OCI-LY7 (cell line): ENCODE results near the gene MAP1B. TPM values are rescaled to one million over a fixed set of nuclear protein-coding genes. Genes with fewer than 3 reads are reported as not detected.

Source experiments
- BruUV-seq: library from RNA; stranded (reverse); fragments of 400-500 nt; replicated peaks from 2 replicates; lab custom pipeline; 2021; lab: Mats Ljungman, UMichigan
- CTCF ChIA-PET: fragments of 300-600 bp; sonication (Branson Sonifier 250); formaldehyde crosslinking; loops from one replicate; lab custom pipeline; 2022; ENCODE audit warnings: antibody characterized with exemption; ENCODE audit not compliant: unreplicated experiment; lab: Charles Lee
- POLR2A ChIA-PET: fragments of 300-600 bp; sonication (Branson Sonifier 250); formaldehyde crosslinking; loops from one replicate; lab custom pipeline; 2022; ENCODE audit warnings: antibody characterized with exemption; lab: Charles Lee
- DNase-seq: peaks from one replicate; pipeline ENCODE4 v3.0.0-alpha.2; 2015; ENCODE audit warnings: low spot score
- H2AFZ ChIP-seq: fragments of 200-600 bp; sonication (generic), shearing (Covaris generic); 2 replicates; pipeline ENCODE4 v1.6.1; 2014; ENCODE audit warnings: mild to moderate bottlenecking, antibody characterized with exemption, low read length, moderate library complexity
- H3K27ac ChIP-seq: fragments of 200-600 bp; sonication (generic); 2 replicates; pipeline ENCODE4 v1.5.1; 2014; ENCODE audit warnings: mixed run types, low read depth, mild to moderate bottlenecking, moderate library complexity, low read length, inconsistent platforms; ENCODE audit not compliant: poor library complexity, severe bottlenecking
- H3K36me3 ChIP-seq: fragments of 200-600 bp; sonication (generic); 2 replicates; pipeline ENCODE4 v1.6.1; 2014; ENCODE audit warnings: mild to moderate bottlenecking, antibody characterized with exemption, low read length, moderate library complexity, mixed read lengths; ENCODE audit not compliant: insufficient read depth
- H3K4me1 ChIP-seq: fragments of 200-600 bp; sonication (generic); 2 replicates; pipeline ENCODE4 v1.5.1; 2014; ENCODE audit warnings: mild to moderate bottlenecking, low read length; ENCODE audit not compliant: insufficient read depth, poor library complexity, severe bottlenecking
- H3K4me2 ChIP-seq: fragments of 200-600 bp; sonication (generic); 2 replicates; pipeline ENCODE4 v1.6.1; 2014; ENCODE audit warnings: mild to moderate bottlenecking, low read length
- H3K4me3 ChIP-seq: fragments of 200-600 bp; sonication (generic); 2 replicates; pipeline ENCODE4 v1.5.1; 2014; ENCODE audit warnings: mild to moderate bottlenecking, low read depth, low read length; ENCODE audit not compliant: poor library complexity, severe bottlenecking
- H3K79me2 ChIP-seq: fragments of 200-600 bp; sonication (generic); 2 replicates; pipeline ENCODE4 v1.6.1; 2016; ENCODE audit warnings: low read depth, mild to moderate bottlenecking, low read length, moderate library complexity, mixed read lengths; ENCODE audit not compliant: insufficient read depth
- H3K9me2 ChIP-seq: fragments of 200-600 bp; sonication (generic); 2 replicates; pipeline ENCODE4 v1.6.1; 2016; ENCODE audit warnings: mild to moderate bottlenecking, low read length, mixed read lengths; ENCODE audit not compliant: insufficient read depth
- H3K9me3 ChIP-seq: fragments of 200-600 bp; sonication (generic); 2 replicates; pipeline ENCODE4 v1.6.1; 2014; ENCODE audit warnings: mild to moderate bottlenecking, mixed run types, low read length, mixed read lengths
- H4K20me1 ChIP-seq: fragments of 200-600 bp; sonication (generic); 2 replicates; pipeline ENCODE4 v1.6.1; 2014; ENCODE audit warnings: mild to moderate bottlenecking, antibody characterized with exemption, low read length, moderate library complexity, mixed read lengths; ENCODE audit not compliant: insufficient read depth
- CTCF ChIP-seq: fragments of 200-600 bp; sonication (generic); conservative IDR thresholded peaks from 2 replicates; pipeline ENCODE4 v1.5.1; 2014; ENCODE audit warnings: mild to moderate bottlenecking, antibody characterized with exemption, low read length, moderate library complexity, mixed read lengths
- EZH2phosphoT487 ChIP-seq: fragments of 200-600 bp; sonication (generic); IDR thresholded peaks from 2 replicates; pipeline ENCODE4 v1.6.1; 2018; ENCODE audit warnings: low read depth, borderline replicate concordance, mild to moderate bottlenecking, mixed run types, antibody characterized with exemption, low read length, moderate library complexity, mixed read lengths
- intact Hi-C: fragments of 100-400 bp; cut with micrococcal nuclease; formaldehyde crosslinking; loops from one replicate; pipeline ENCODE4 v1.10.0; 2022; ENCODE audit not compliant: unreplicated experiment
- total RNA-seq, 2 experiments: library from RNA; depleted of rRNA in 1 of 2; stranded (reverse); fragments of >200 nt in 1 of 2; shearing (Covaris generic) in 1 of 2; gene quantifications; 2 replicates each; pipeline ENCODE4 v1.2.3, GENCODE V29; 2014 to 2022

MAP1B gene
- total RNA-seq, 2 experiments from 2014 or later, result not detected

- TF ChIP-seq EZH2phosphoT487, result no peak
- TF ChIP-seq CTCF, result no peak
- intact Hi-C loops, result no loop called here
- Histone ChIP-seq H4K20me1 (0 out of 2 replicates have a peak, but pooled peaks cover 4% of the 10 kb centered on the region), H3K4me1 (peaks cover 12% of the 10 kb centered on the region), H3K4me3 (no peak overlapping the region), H3K9me3 (no peaks in the 10 kb centered on the region), H3K79me2 (peaks cover 14% of the 10 kb centered on the region; the same call in 1 of the 2 replicates), H2AFZ (no peak overlapping the region), H3K36me3 (peaks cover 45% of the 10 kb centered on the region), H3K27ac (no peak overlapping the region), H3K9me2 (no peaks in the 10 kb centered on the region), H3K4me2 (no peak overlapping the region)
- ChIA-PET CTCF (no interaction called here), POLR2A (interaction anchor here (0.6 to 1.5 kb wide), 4 partner anchors 14 to 1836 kb away, joined by 3 to 8 read pairs (median 3); no protein-coding TSS in a partner anchor)
- no peak for DNase-seq
- BruUV-seq, result no TSS peak
Observed at GRCh38 chr5:72251386-72251785, 144.1 kb downstream of the MAP1B start.

GRCh38 chr5:72252008-72252407, 144.7 kb downstream of the MAP1B start:
- Histone ChIP-seq H4K20me1 (0 out of 2 replicates have a peak, but pooled peaks cover 4% of the 10 kb centered on the region), H2AFZ (no peak overlapping the region), H3K36me3 (peaks cover 52% of the 10 kb centered on the region), H3K4me2 (no peak overlapping the region), H3K4me1 (peaks cover 6% of the 10 kb centered on the region), H3K79me2 (peaks cover 11% of the 10 kb centered on the region; the same call in 1 of the 2 replicates), H3K9me2 (no peaks in the 10 kb centered on the region), H3K9me3 (no peaks in the 10 kb centered on the region), H3K27ac (no peak overlapping the region), H3K4me3 (no peak overlapping the region)
- no peak for TF ChIP-seq EZH2phosphoT487
- intact Hi-C loops, result no loop called here
- POLR2A ChIA-PET, result interaction anchor here (0.5 to 1.5 kb wide), 5 partner anchors 9 to 1835 kb away, joined by 3 to 8 read pairs (median 3); no protein-coding TSS in a partner anchor
- BruUV-seq, result no TSS peak
- CTCF ChIA-PET, result no interaction called here
- no peak for DNase-seq

GRCh38 chr5:72252574-72253155, 145.4 kb downstream of the MAP1B start:
- no peak overlapping the region for H3K27ac ChIP-seq
- peaks cover 58% of the 10 kb centered on the region for H3K36me3 ChIP-seq
- H3K79me2 ChIP-seq, result peaks cover 6% of the 10 kb centered on the region; the same call in 1 of the 2 replicates
- no peaks in the 10 kb centered on the region for H3K9me2 ChIP-seq
- H4K20me1 ChIP-seq, result 0 out of 2 replicates have a peak, but pooled peaks cover 4% of the 10 kb centered on the region
- H3K9me3 ChIP-seq, result no peaks in the 10 kb centered on the region
- TF ChIP-seq EZH2phosphoT487, result no peak
- TF ChIP-seq CTCF, result no peak
- no peak overlapping the region for H3K4me3 ChIP-seq
- H2AFZ ChIP-seq, result no peak overlapping the region
- CTCF ChIA-PET, result no interaction called here
- POLR2A ChIA-PET, result interaction anchor here (0.5 to 1.5 kb wide), 2 partner anchors 10 to 15 kb away, joined by 3 to 8 read pairs; no protein-coding TSS in a partner anchor
- no peak overlapping the region for H3K4me2 ChIP-seq
- no peaks in the 10 kb centered on the region for H3K4me1 ChIP-seq
- intact Hi-C loops, result no loop called here
- DNase-seq, result no peak
- BruUV-seq, result no TSS peak
